Keratinocyte (primary cell): ENCODE results near the gene MRPS15. TPM values are rescaled to one million over a fixed set of nuclear protein-coding genes. Genes with fewer than 3 reads are reported as not detected.

Experiments
- DNase-seq: peaks from one replicate; pipeline ENCODE4 v3.0.0-alpha.2; 2011; ENCODE audit warnings: low read depth, missing footprints, low spot score
- FAIRE-seq: peaks from 2 replicates; lab custom pipeline; 2011; peaks lifted over from hg19 to GRCh38; lab: Jason Lieb, UNC
- H2AFZ ChIP-seq: 2 replicates; pipeline ENCODE4 v1.6.0; 2012; ENCODE audit warnings: low read length, control low read depth, inconsistent platforms; ENCODE audit not compliant: control insufficient read depth
- H3K27ac ChIP-seq: 2 replicates; pipeline ENCODE4 v1.5.1; 2011; ENCODE audit warnings: low read length; ENCODE audit not compliant: control insufficient read depth, insufficient read depth
- H3K27me3 ChIP-seq: 3 replicates; pipeline ENCODE4 v1.6.0; 2011; ENCODE audit warnings: low read length; ENCODE audit not compliant: control insufficient read depth, insufficient read depth; ENCODE audit errors: extremely low read depth
- H3K36me3 ChIP-seq, 2 experiments: 2 replicates in 1 of 2; 3 replicates in 1 of 2; pipeline ENCODE4 v1.5.1; 2011; ENCODE audit warnings: low read length in 2 of 2, mild to moderate bottlenecking in 1 of 2; ENCODE audit not compliant: control insufficient read depth in 2 of 2, insufficient read depth in 2 of 2; ENCODE audit errors: extremely low read depth in 1 of 2
- H3K4me1 ChIP-seq: 3 replicates; pipeline ENCODE4 v1.5.1; 2011; ENCODE audit warnings: low read length; ENCODE audit not compliant: control insufficient read depth, insufficient read depth; ENCODE audit errors: extremely low read depth
- H3K4me2 ChIP-seq: 3 replicates; pipeline ENCODE4 v1.6.0; 2011; ENCODE audit warnings: low read depth, low read length; ENCODE audit not compliant: control insufficient read depth, insufficient read depth; ENCODE audit errors: extremely low read depth
- H3K4me3 ChIP-seq, 3 experiments: fragments of 200-600 bp in 1 of 3; sonication (generic) in 1 of 3; 2 replicates in 2 of 3; 3 replicates in 1 of 3; pipeline ENCODE4 v1.5.1; 2011 to 2016; ENCODE audit warnings: low read length in 3 of 3, mild to moderate bottlenecking in 3 of 3, control low read depth in 2 of 3, inconsistent platforms in 1 of 3, low read depth in 1 of 3, mixed read lengths in 1 of 3, mixed run types in 1 of 3, moderate library complexity in 1 of 3; ENCODE audit not compliant: control insufficient read depth in 2 of 3, insufficient read depth in 2 of 3; ENCODE audit errors: extremely low read depth in 1 of 3
- H3K79me2 ChIP-seq: 2 replicates; pipeline ENCODE4 v1.6.0; 2012; ENCODE audit warnings: low read length; ENCODE audit not compliant: control insufficient read depth, insufficient read depth
- H3K9ac ChIP-seq: 3 replicates; pipeline ENCODE4 v1.6.0; 2011; ENCODE audit warnings: low read length; ENCODE audit not compliant: control insufficient read depth, insufficient read depth; ENCODE audit errors: extremely low read depth
- H3K9me1 ChIP-seq: 3 replicates; pipeline ENCODE4 v1.6.0; 2011; ENCODE audit warnings: low read length; ENCODE audit not compliant: control insufficient read depth, insufficient read depth; ENCODE audit errors: extremely low read depth
- H3K9me3 ChIP-seq: 2 replicates; pipeline ENCODE4 v1.5.1; 2012; ENCODE audit warnings: low read depth, low read length; ENCODE audit not compliant: control insufficient read depth
- H4K20me1 ChIP-seq: 3 replicates; pipeline ENCODE4 v1.6.0; 2011; ENCODE audit warnings: low read length; ENCODE audit not compliant: control insufficient read depth, insufficient read depth; ENCODE audit errors: extremely low read depth
- CTCF ChIP-seq, 3 experiments: IDR thresholded peaks in 1 of 3; conservative IDR thresholded peaks in 1 of 3; optimal IDR thresholded peaks in 1 of 3; 2 replicates in 2 of 3; 3 replicates in 1 of 3; pipeline versions ENCODE3 to v1.5.1; 2011; ENCODE audit warnings: low read length in 3 of 3, mild to moderate bottlenecking in 3 of 3, moderate library complexity in 2 of 3, control low read depth in 1 of 3, inconsistent platforms in 1 of 3; ENCODE audit not compliant: insufficient read depth in 2 of 3; ENCODE audit errors: extremely low read depth in 1 of 3
- EZH2 ChIP-seq: IDR thresholded peaks from one replicate; pipeline ENCODE4 v1.6.1; 2012; ENCODE audit warnings: inconsistent platforms, mild to moderate bottlenecking, low read length, moderate library complexity
- dilution Hi-C: fragments of 300-500 bp; cut with MboI; formaldehyde crosslinking; loops from one replicate; pipeline ENCODE4 v1.7.0; 2020; ENCODE audit warnings: low sequenced_read_pairs; ENCODE audit not compliant: extremely low pct_ligation_motif_present
- polyA plus RNA-seq, 5 experiments: library from polyadenylated mRNA; depleted of rRNA in 3 of 5; stranded (reverse) in 3 of 5; stranded (forward) in 1 of 5; unstranded in 1 of 5; fragments of >200 nt; gene quantifications; 1 replicate in 1 of 5; 2 replicates in 3 of 5; 3 replicates in 1 of 5; pipeline versions ENCODE4 v1.2.1 to v1.2.3, GENCODE V29; 2011 to 2012; ENCODE audit warnings: missing spikeins in 2 of 5, low read depth in 1 of 5, low replicate concordance in 1 of 5

MRPS15 gene
- polyA plus RNA-seq, 1 donor (not counting 4 experiments of a cell fraction or from before 2014, with no cell fraction given) = 130 TPM

GRCh38 chr1:36466370-36467026, 2.3 kb upstream of the MRPS15 start:
- H4K20me1 ChIP-seq = no peaks in the 10 kb centered on the region
- H3K4me3 ChIP-seq = no peak overlapping the region
- dilution Hi-C loops = no loop called here
- H3K27ac ChIP-seq = no peak overlapping the region
- H3K36me3 ChIP-seq = peaks cover 6 to 10% of the 10 kb centered on the region in 2 experiments
- H3K27me3 ChIP-seq = no peaks in the 10 kb centered on the region
- no peak overlapping the region for H3K4me2 ChIP-seq
- H3K4me1 ChIP-seq = peaks cover 17% of the 10 kb centered on the region
- H3K79me2 ChIP-seq = peaks cover 17% of the 10 kb centered on the region
- no peaks in the 10 kb centered on the region for H3K9me1 ChIP-seq
- TF ChIP-seq EZH2 (no peak), CTCF (optimal IDR thresholded peaks at IDR 0.05 in 1 of 3, IDR thresholded peaks at IDR 0.05 in 1 of 3, conservative IDR thresholded peaks at IDR 0.05 in 1 of 3; ENCODE audit: extremely low read depth in 1 of 3, insufficient read depth in 2 of 3, low read length in 3 of 3) (no peak)
- no peak overlapping the region for H2AFZ ChIP-seq
- DNase-seq (no peak), FAIRE-seq (peak; percentile 20)
- H3K9ac ChIP-seq = no peak overlapping the region
- no peaks in the 10 kb centered on the region for H3K9me3 ChIP-seq

- Histone ChIP-seq H3K79me2 (peaks cover 17% of the 10 kb centered on the region), H3K27ac (no peak overlapping the region), H4K20me1 (no peaks in the 10 kb centered on the region), H3K4me1 (peaks cover 17% of the 10 kb centered on the region), H3K36me3 (peaks cover 9 to 17% of the 10 kb centered on the region in 2 experiments), H3K4me2 (peak overlapping the region; percentile 22), H3K9ac (no peak overlapping the region), H3K4me3 (no peak overlapping the region), H3K9me1 (no peaks in the 10 kb centered on the region), H2AFZ (peak overlapping the region; percentile 72), H3K9me3 (no peaks in the 10 kb centered on the region), H3K27me3 (no peaks in the 10 kb centered on the region)
- TF ChIP-seq EZH2 (no peak), CTCF (optimal IDR thresholded peaks at IDR 0.05 in 1 of 3, IDR thresholded peaks at IDR 0.05 in 1 of 3, conservative IDR thresholded peaks at IDR 0.05 in 1 of 3; ENCODE audit: extremely low read depth in 1 of 3, insufficient read depth in 2 of 3, low read length in 3 of 3) (no peak)
- DNase-seq (no peak), FAIRE-seq (no peak)
- dilution Hi-C loops = no loop called here
These were observed 1.7 kb upstream of the MRPS15 start for GRCh38 chr1:36465731-36466369.
